ENCODE results near the gene COX7B2. TPM values are rescaled to one million over a fixed set of nuclear protein-coding genes. Genes with fewer than 3 reads are reported as not detected.

COX7B2 gene
- total RNA-seq, 2 donors from 2014 or later, result not detected

- Histone ChIP-seq H3K36me3 (replicated peaks in 1 of 2; ENCODE audit: insufficient read depth in 1 of 2, low read depth in 2 of 2) (no peaks in the 10 kb centered on the region), H3K27me3 (no peaks in the 10 kb centered on the region), H3K27ac (no peak overlapping the region), H3K4me3 (no peak overlapping the region), H3K4me1 (no peaks in the 10 kb centered on the region), H3K9me3 (no peaks in the 10 kb centered on the region)
- DNase-seq, result no peak
- TF ChIP-seq POLR2A (IDR thresholded peaks at IDR 0.05) (no peak), CTCF (IDR thresholded peaks at IDR 0.05) (no peak)
- ATAC-seq, result no peak
- intact Hi-C loops (cut with DNase I), result no loop called here
- 40 to 48% methylated on average over 3 of the region's 3 CpGs for WGBS, 2 donors
Measured at GRCh38 chr4:46730075-46730474, 179.0 kb downstream of the COX7B2 start.

GRCh38 chr4:46720055-46720454 is 189.0 kb downstream of the COX7B2 start:
- WGBS, 2 donors, result 10 to 14% methylated on average over 1 of the region's 1 CpG
- TF ChIP-seq CTCF (IDR thresholded peaks at IDR 0.05) (no peak), POLR2A (IDR thresholded peaks at IDR 0.05) (no peak)
- H3K9me3 ChIP-seq, result no peaks in the 10 kb centered on the region
- ATAC-seq (no peak), DNase-seq (no peak)
- no peaks in the 10 kb centered on the region for H3K4me1 ChIP-seq
- H3K4me3 ChIP-seq, result no peak overlapping the region
- intact Hi-C loops (cut with DNase I), result no loop called here
- no peaks in the 10 kb centered on the region for H3K36me3 ChIP-seq (replicated peaks in 1 of 2; ENCODE audit: insufficient read depth in 1 of 2, low read depth in 2 of 2)
- H3K27ac ChIP-seq, result no peak overlapping the region
- H3K27me3 ChIP-seq, result no peaks in the 10 kb centered on the region

GRCh38 chr4:46717950-46718349 is 191.1 kb downstream of the COX7B2 start:
- ATAC-seq (no peak), DNase-seq (no peak)
- no peaks in the 10 kb centered on the region for H3K9me3 ChIP-seq
- no peak overlapping the region for H3K27ac ChIP-seq
- H3K4me1 ChIP-seq, result no peaks in the 10 kb centered on the region
- intact Hi-C loops (cut with DNase I), result no loop called here
- H3K36me3 ChIP-seq (replicated peaks in 1 of 2; ENCODE audit: insufficient read depth in 1 of 2, low read depth in 2 of 2), result no peaks in the 10 kb centered on the region
- no peak overlapping the region for H3K4me3 ChIP-seq
- H3K27me3 ChIP-seq, result no peaks in the 10 kb centered on the region
- TF ChIP-seq CTCF (IDR thresholded peaks at IDR 0.05) (no peak), POLR2A (IDR thresholded peaks at IDR 0.05) (no peak)
- WGBS, 2 donors, result 61 to 67% methylated on average over 1 of the region's 1 CpG

- ATAC-seq, result no peak
- TF ChIP-seq POLR2A (IDR thresholded peaks at IDR 0.05) (no peak), CTCF (IDR thresholded peaks at IDR 0.05) (no peak)
- Histone ChIP-seq H3K4me3 (no peak overlapping the region), H3K4me1 (no peaks in the 10 kb centered on the region), H3K27ac (no peak overlapping the region), H3K9me3 (no peaks in the 10 kb centered on the region), H3K27me3 (no peaks in the 10 kb centered on the region), H3K36me3 (replicated peaks in 1 of 2; ENCODE audit: insufficient read depth in 1 of 2, low read depth in 2 of 2) (no peaks in the 10 kb centered on the region)
- DNase-seq, result no peak
- WGBS, 2 donors, result 39 to 49% methylated on average over 3 of the region's 3 CpGs
- intact Hi-C loops (cut with DNase I), result no loop called here
Measured at GRCh38 chr4:46715468-46715867, 193.6 kb downstream of the COX7B2 start.

- no peak for TF ChIP-seq CTCF (IDR thresholded peaks at IDR 0.05)
- no peak for TF ChIP-seq POLR2A (IDR thresholded peaks at IDR 0.05)
- Histone ChIP-seq H3K27me3 (no peaks in the 10 kb centered on the region), H3K9me3 (peaks cover 0 to 7% (median 0%) of the 10 kb centered on the region in 3 donors), H3K4me1 (no peaks in the 10 kb centered on the region), H3K4me3 (no peak overlapping the region), H3K36me3 (replicated peaks in 1 of 2; ENCODE audit: insufficient read depth in 1 of 2, low read depth in 2 of 2) (no peaks in the 10 kb centered on the region), H3K27ac (no peak overlapping the region)
- 83 to 100% methylated on average over 1 to 15 of the region's 16 CpGs for WGBS, 2 donors
- ATAC-seq, result no peak
- intact Hi-C loops (cut with DNase I), result no loop called here
- DNase-seq, result no peak
Measured at GRCh38 chr4:46698891-46699290, 210.2 kb downstream of the COX7B2 start.
